ENCODE measurements around the gene ADAMTS17. TPM values are rescaled to one million over a fixed set of nuclear protein-coding genes. Genes with fewer than 3 reads are reported as not detected.
A peak's percentile ranks its signal among the peaks of the same experiment; 100 is the strongest.

The ADAMTS17 gene
- polyA plus RNA-seq, 3 donors from 2014 or later: 0.27 to 0.53 TPM; not detected in 1

GRCh38 chr15:99962006-99962561, 379.7 kb downstream of the ADAMTS17 start:
- no peak overlapping the region for H3K4me3 Mint-ChIP-seq
- DNase-seq: no peak
- H3K27me3 Mint-ChIP-seq (ENCODE audit: low read depth in 3 of 3): peaks cover 0 to 11% (median 3%) of the 10 kb centered on the region in 3 donors
- no peaks in the 10 kb centered on the region for H3K4me1 Mint-ChIP-seq
- H3K36me3 Mint-ChIP-seq: no peaks in the 10 kb centered on the region
- peaks cover 0 to 3% (median 0%) of the 10 kb centered on the region in 6 donors for H3K9me3 Mint-ChIP-seq
- no peak overlapping the region for H3K27ac Mint-ChIP-seq

GRCh38 chr15:99961011-99961441, 380.7 kb downstream of the ADAMTS17 start:
- H3K27me3 Mint-ChIP-seq (ENCODE audit: low read depth in 3 of 3): peaks cover 1 to 11% (median 3%) of the 10 kb centered on the region in 3 donors
- no peak overlapping the region for H3K4me3 Mint-ChIP-seq
- no peaks in the 10 kb centered on the region for H3K36me3 Mint-ChIP-seq
- DNase-seq: no peak
- H3K9me3 Mint-ChIP-seq: peaks cover 0 to 3% (median 0%) of the 10 kb centered on the region in 6 donors
- H3K4me1 Mint-ChIP-seq: no peaks in the 10 kb centered on the region
- H3K27ac Mint-ChIP-seq: no peak overlapping the region

GRCh38 chr15:99959326-99959725, 382.4 kb downstream of the ADAMTS17 start:
- Mint-ChIP-seq H3K4me3 (no peak overlapping the region), H3K36me3 (no peaks in the 10 kb centered on the region), H3K27me3 (ENCODE audit: low read depth in 3 of 3) (peaks cover 3 to 11% (median 5%) of the 10 kb centered on the region in 3 donors), H3K27ac (no peak overlapping the region), H3K9me3 (no peaks in the 10 kb centered on the region), H3K4me1 (no peaks in the 10 kb centered on the region)
- no peak for DNase-seq

- Mint-ChIP-seq H3K36me3 (no peaks in the 10 kb centered on the region), H3K4me3 (no peak overlapping the region), H3K9me3 (no peaks in the 10 kb centered on the region), H3K27me3 (ENCODE audit: low read depth in 3 of 3) (peaks cover 3 to 11% (median 6%) of the 10 kb centered on the region in 3 donors), H3K27ac (peak overlapping the region in 1 of 6 donors; percentile 9), H3K4me1 (no peaks in the 10 kb centered on the region)
- no peak for DNase-seq
Measured at GRCh38 chr15:99958426-99959097, 383.2 kb downstream of the ADAMTS17 start.

GRCh38 chr15:99957642-99958013, 384.1 kb downstream of the ADAMTS17 start:
- peaks cover 3 to 11% (median 6%) of the 10 kb centered on the region in 3 donors for H3K27me3 Mint-ChIP-seq (ENCODE audit: low read depth in 3 of 3)
- no peak for DNase-seq
- H3K4me1 Mint-ChIP-seq: no peaks in the 10 kb centered on the region
- H3K9me3 Mint-ChIP-seq: no peaks in the 10 kb centered on the region
- no peak overlapping the region for H3K27ac Mint-ChIP-seq
- H3K36me3 Mint-ChIP-seq: no peaks in the 10 kb centered on the region
- no peak overlapping the region for H3K4me3 Mint-ChIP-seq

- Mint-ChIP-seq H3K4me1 (no peaks in the 10 kb centered on the region), H3K9me3 (no peaks in the 10 kb centered on the region), H3K27me3 (ENCODE audit: low read depth in 3 of 3) (peaks cover 3 to 11% (median 6%) of the 10 kb centered on the region in 3 donors), H3K27ac (no peak overlapping the region), H3K4me3 (no peak overlapping the region), H3K36me3 (no peaks in the 10 kb centered on the region)
- DNase-seq: no peak
Measured at GRCh38 chr15:99956820-99957641, 384.7 kb downstream of the ADAMTS17 start.

GRCh38 chr15:99956022-99956775, 385.6 kb downstream of the ADAMTS17 start:
- Mint-ChIP-seq H3K27ac (no peak overlapping the region), H3K27me3 (ENCODE audit: low read depth in 3 of 3) (peaks cover 3 to 11% (median 6%) of the 10 kb centered on the region in 3 donors), H3K36me3 (no peaks in the 10 kb centered on the region)

GRCh38 chr15:99955532-99955931, 386.2 kb downstream of the ADAMTS17 start:
- no peak for DNase-seq
- Mint-ChIP-seq H3K36me3 (no peaks in the 10 kb centered on the region), H3K4me1 (no peaks in the 10 kb centered on the region), H3K4me3 (no peak overlapping the region), H3K27ac (no peak overlapping the region), H3K9me3 (no peaks in the 10 kb centered on the region), H3K27me3 (ENCODE audit: low read depth in 3 of 3) (peaks cover 5 to 15% (median 6%) of the 10 kb centered on the region in 3 donors)

More at GRCh38 chr15:99956022-99956775, 385.6 kb downstream of the ADAMTS17 start:
- H3K4me1 Mint-ChIP-seq: no peaks in the 10 kb centered on the region
- H3K4me3 Mint-ChIP-seq: no peak overlapping the region
- no peak for DNase-seq
- H3K9me3 Mint-ChIP-seq: no peaks in the 10 kb centered on the region

GRCh38 chr15:99955181-99955525, 386.6 kb downstream of the ADAMTS17 start:
- DNase-seq: no peak
- no peaks in the 10 kb centered on the region for H3K4me1 Mint-ChIP-seq
- no peak overlapping the region for H3K27ac Mint-ChIP-seq
- peaks cover 5 to 15% (median 6%) of the 10 kb centered on the region in 3 donors for H3K27me3 Mint-ChIP-seq (ENCODE audit: low read depth in 3 of 3)
- peaks cover 0 to 4% (median under 1%) of the 10 kb centered on the region in 6 donors for H3K9me3 Mint-ChIP-seq
- H3K4me3 Mint-ChIP-seq: no peak overlapping the region
- H3K36me3 Mint-ChIP-seq: no peaks in the 10 kb centered on the region

- no peak for DNase-seq
- no peak overlapping the region for H3K27ac Mint-ChIP-seq
- H3K9me3 Mint-ChIP-seq: peaks cover 0 to 8% (median 4%) of the 10 kb centered on the region in 6 donors
- peaks cover 5 to 16% (median 6%) of the 10 kb centered on the region in 3 donors for H3K27me3 Mint-ChIP-seq (ENCODE audit: low read depth in 3 of 3)
- H3K36me3 Mint-ChIP-seq: no peaks in the 10 kb centered on the region
- H3K4me1 Mint-ChIP-seq: no peaks in the 10 kb centered on the region
- no peak overlapping the region for H3K4me3 Mint-ChIP-seq
Measured at GRCh38 chr15:99954361-99955180, 387.2 kb downstream of the ADAMTS17 start.

GRCh38 chr15:99953886-99954285, 387.9 kb downstream of the ADAMTS17 start:
- H3K27ac Mint-ChIP-seq: no peak overlapping the region
- DNase-seq: no peak

GRCh38 chr15:99951511-99951910, 390.3 kb downstream of the ADAMTS17 start:
- Mint-ChIP-seq H3K4me3 (no peak overlapping the region), H3K27ac (no peak overlapping the region), H3K27me3 (ENCODE audit: low read depth in 3 of 3) (peaks cover 6 to 9% (median 9%) of the 10 kb centered on the region in 3 donors), H3K36me3 (peaks cover 0 to 3% (median 0%) of the 10 kb centered on the region in 3 donors), H3K4me1 (no peaks in the 10 kb centered on the region), H3K9me3 (peaks cover 0 to 23% (median 8%) of the 10 kb centered on the region in 6 donors)
- DNase-seq: no peak

More at GRCh38 chr15:99953886-99954285, 387.9 kb downstream of the ADAMTS17 start:
- no peaks in the 10 kb centered on the region for H3K4me1 Mint-ChIP-seq
- peaks cover 5 to 16% (median 6%) of the 10 kb centered on the region in 3 donors for H3K27me3 Mint-ChIP-seq (ENCODE audit: low read depth in 3 of 3)
- peaks cover 0 to 3% (median 0%) of the 10 kb centered on the region in 3 donors for H3K36me3 Mint-ChIP-seq
- peaks cover 0 to 8% (median 4%) of the 10 kb centered on the region in 6 donors for H3K9me3 Mint-ChIP-seq
- H3K4me3 Mint-ChIP-seq: no peak overlapping the region

GRCh38 chr15:99944131-99944530, 397.6 kb downstream of the ADAMTS17 start:
- H3K4me3 Mint-ChIP-seq: no peak overlapping the region
- H3K36me3 Mint-ChIP-seq: peaks cover 4 to 10% (median 7%) of the 10 kb centered on the region in 3 donors
- peaks cover 5 to 9% (median 9%) of the 10 kb centered on the region in 3 donors for H3K27me3 Mint-ChIP-seq (ENCODE audit: low read depth in 3 of 3)
- no peaks in the 10 kb centered on the region for H3K4me1 Mint-ChIP-seq
- DNase-seq: no peak
- H3K9me3 Mint-ChIP-seq: peaks cover 19 to 61% (median 30%) of the 10 kb centered on the region in 6 donors
- no peak overlapping the region for H3K27ac Mint-ChIP-seq

Measured in immature natural killer cell (primary cell).